ENCODE results near the gene ADNP.

ADNP gene

GRCh38 chr20:50932016-50932485, 814 bp upstream of the ADNP start:
- no peak for DNase-seq

- no peak for DNase-seq
Observed at GRCh38 chr20:50930976-50931305, 296 bp downstream of the ADNP start.

- DNase-seq = peak; percentile 57
Observed at GRCh38 chr20:50930139-50930975, 880 bp downstream of the ADNP start.

GRCh38 chr20:50929299-50930138, 1.7 kb downstream of the ADNP start:
- DNase-seq = peak; percentile 92

- no peak for DNase-seq
Observed at GRCh38 chr20:50928469-50928868, 2.8 kb downstream of the ADNP start.

GRCh38 chr20:50926530-50926929, 4.7 kb downstream of the ADNP start:
- no peak for DNase-seq

GRCh38 chr20:50924261-50924920, 6.8 kb downstream of the ADNP start:
- no peak for DNase-seq

GRCh38 chr20:50921803-50922501, 9.3 kb downstream of the ADNP start:
- DNase-seq = no peak

GRCh38 chr20:50920997-50921396, 10.2 kb downstream of the ADNP start:
- DNase-seq = no peak

- no peak for DNase-seq
Observed at GRCh38 chr20:50919567-50919966, 11.7 kb downstream of the ADNP start.

- no peak for DNase-seq
Observed at GRCh38 chr20:50918403-50918802, 12.8 kb downstream of the ADNP start.

GRCh38 chr20:50916934-50917333, 14.3 kb downstream of the ADNP start:
- DNase-seq = no peak

GRCh38 chr20:50916257-50916656, 15.0 kb downstream of the ADNP start:
- no peak for DNase-seq

GRCh38 chr20:50915424-50915823, 15.8 kb downstream of the ADNP start:
- DNase-seq = no peak

- DNase-seq = no peak
Observed at GRCh38 chr20:50913690-50914375, 17.4 kb downstream of the ADNP start.

GRCh38 chr20:50911716-50912115, 19.5 kb downstream of the ADNP start:
- no peak for DNase-seq

- no peak for DNase-seq
Observed at GRCh38 chr20:50911030-50911429, 20.2 kb downstream of the ADNP start.

- no peak for DNase-seq
Observed at GRCh38 chr20:50909413-50909812, 21.8 kb downstream of the ADNP start.

GRCh38 chr20:50904067-50904570, 27.1 kb downstream of the ADNP start:
- no peak for DNase-seq

- no peak for DNase-seq
Observed at GRCh38 chr20:50903353-50904051, 27.7 kb downstream of the ADNP start.

- no peak for DNase-seq
Observed at GRCh38 chr20:50901301-50901700, 29.9 kb downstream of the ADNP start.

Data from NCI-H526 treated with DMSO at 0.1 percent for 48 hours (cell line).